GM12878 (cell line): ENCODE data around the gene RRBP1. TPM values are rescaled to one million over a fixed set of nuclear protein-coding genes. Genes with fewer than 3 reads are reported as not detected.

Experiments used
- ATAC-seq: fragments of 200-7000 bp; cut with Tn5 transposase; 3 replicates; pipeline ENCODE4 v1.9.1; 2020; ENCODE audit warnings: mild to moderate bottlenecking, moderate library complexity
- BruUV-seq: library from RNA; stranded (reverse); fragments of 400-500 nt; replicated peaks from 2 replicates; lab custom pipeline; 2021; lab: Mats Ljungman, UMichigan
- CTCF ChIA-PET: fragments of 300-600 bp; sonication (Branson Sonifier 250); formaldehyde crosslinking; extraction: SDS; loops from one replicate; lab custom pipeline; 2021; ENCODE audit warnings: inconsistent platforms; lab: Yijun Ruan, JAX
- POLR2A ChIA-PET: fragments of 350-600 bp; formaldehyde crosslinking; extraction: SDS; loops from one replicate; lab custom pipeline; 2021; ENCODE audit warnings: inconsistent platforms; lab: Charles Lee
- RAD21 ChIA-PET: fragments of 300-600 bp; sonication (Branson Sonifier 250); formaldehyde crosslinking; loops from one replicate; lab custom pipeline; 2023; ENCODE audit warnings: antibody characterized with exemption; ENCODE audit not compliant: unreplicated experiment; lab: Charles Lee
- SMC1A ChIA-PET: fragments of 300-600 bp; sonication (Branson Sonifier 250); formaldehyde crosslinking; loops from one replicate; lab custom pipeline; 2023; ENCODE audit not compliant: unreplicated experiment, uncharacterized antibody; lab: Charles Lee
- DNase-seq: peaks from one replicate; pipeline ENCODE4 v3.0.0-alpha.2; 2011; ENCODE audit warnings: low read depth, low spot score
- FAIRE-seq: peaks from 3 replicates; lab custom pipeline; 2011; peaks lifted over from hg19 to GRCh38; lab: Jason Lieb, UNC
- H2AFZ ChIP-seq: 2 replicates; pipeline ENCODE4 v1.6.0; 2011; ENCODE audit warnings: low read depth, low read length, control low read depth; ENCODE audit not compliant: control insufficient read depth
- H3K27ac ChIP-seq: 2 replicates; pipeline ENCODE4 v1.5.1; 2011; ENCODE audit warnings: control low read depth; ENCODE audit not compliant: control insufficient read depth, insufficient read depth
- H3K27me3 ChIP-seq, 2 experiments: replicated peaks in 1 of 2; 2 replicates each; pipeline versions ENCODE4 v1.6.0 to v1.6.1; 2011; ENCODE audit warnings: low read length in 1 of 2; ENCODE audit not compliant: control insufficient read depth in 2 of 2, insufficient read depth in 2 of 2
- H3K36me3 ChIP-seq, 2 experiments: 2 replicates each; pipeline ENCODE4 v1.5.1; 2011; ENCODE audit warnings: low read length in 1 of 2; ENCODE audit not compliant: control insufficient read depth in 2 of 2, insufficient read depth in 2 of 2
- H3K4me1 ChIP-seq: 2 replicates; pipeline ENCODE4 v1.6.1; 2011; ENCODE audit warnings: mild to moderate bottlenecking, low read length, moderate library complexity, mixed read lengths; ENCODE audit not compliant: control insufficient read depth, insufficient read depth
- H3K4me2 ChIP-seq: 2 replicates; pipeline ENCODE4 v1.6.0; 2011; ENCODE audit warnings: control low read depth; ENCODE audit not compliant: control insufficient read depth, insufficient read depth
- H3K4me3 ChIP-seq: fragments of 200-600 bp; sonication (generic); 2 replicates; pipeline ENCODE4 v1.5.1; 2016
- H3K79me2 ChIP-seq: 2 replicates; pipeline ENCODE4 v1.6.0; 2011; ENCODE audit warnings: low read length; ENCODE audit not compliant: control insufficient read depth, insufficient read depth
- H3K9ac ChIP-seq: 2 replicates; pipeline ENCODE4 v1.8.0; 2011; ENCODE audit warnings: low read length, control low read depth, mixed read lengths; ENCODE audit not compliant: control insufficient read depth, insufficient read depth
- H3K9me3 ChIP-seq: replicated peaks from 3 replicates; pipeline ENCODE4 v1.5.1; 2011; ENCODE audit warnings: mild to moderate bottlenecking, low read length; ENCODE audit not compliant: control insufficient read depth, insufficient read depth
- H4K20me1 ChIP-seq: 2 replicates; pipeline ENCODE4 v1.6.0; 2011; ENCODE audit not compliant: control insufficient read depth, insufficient read depth
- CREB1 ChIP-seq: IDR thresholded peaks from 2 replicates; pipeline ENCODE4 v1.6.1; 2012; ENCODE audit warnings: low read depth, mild to moderate bottlenecking, inconsistent platforms
- IKZF1 ChIP-seq: fragments of 450-650 bp; conservative IDR thresholded peaks from 2 replicates; pipeline ENCODE4 v1.6.1; 2017; ENCODE audit warnings: antibody characterized with exemption, mild to moderate bottlenecking
- IKZF2 ChIP-seq, 2 experiments: fragments of 450-650 bp; IDR thresholded peaks; 2 replicates each; pipeline ENCODE4 v1.6.1; 2017; ENCODE audit warnings: mild to moderate bottlenecking in 2 of 2, moderate library complexity in 2 of 2
- MEF2A ChIP-seq: IDR thresholded peaks from 2 replicates; pipeline ENCODE4 v1.6.1; 2011; ENCODE audit warnings: low read depth, mild to moderate bottlenecking, low read length, moderate library complexity; ENCODE audit not compliant: insufficient read depth
- MEF2B ChIP-seq: fragments of 450-650 bp; IDR thresholded peaks from 2 replicates; pipeline ENCODE4 v1.6.1; 2018; ENCODE audit warnings: mild to moderate bottlenecking, moderate library complexity; ENCODE audit not compliant: partially characterized antibody, poor library complexity, severe bottlenecking
- POU2F2 ChIP-seq: IDR thresholded peaks from 3 replicates; pipeline ENCODE4 v1.6.1; 2011; ENCODE audit warnings: low read depth, mild to moderate bottlenecking, low read length, borderline replicate concordance
- RBBP5 ChIP-seq: fragments of 200-600 bp; sonication (generic); conservative IDR thresholded peaks from 2 replicates; pipeline ENCODE4 v1.6.1; 2016
- TBL1XR1 ChIP-seq: IDR thresholded peaks from 2 replicates; pipeline ENCODE4 v1.6.1; 2012; ENCODE audit warnings: low read depth, low read length, improper control_type of control experiment
- WGBS: methylation state at CpG from one replicate; pipeline ENCODE4 v1.1.6; 2016; ENCODE audit warnings: low lambda C conversion rate; ENCODE audit not compliant: insufficient replicate concordance, insufficient coverage; ENCODE audit errors: missing lambda C conversion rate; 5-methylcytosine and 5-hydroxymethylcytosine counted together
- in situ Hi-C: fragments of 300-500 bp; cut with MboI; formaldehyde crosslinking; loops from 9 replicates; pipeline ENCODE4 v1.14.3; 2018; ENCODE audit warnings: mixed read lengths
- intact Hi-C: fragments of 100-400 bp; cut with micrococcal nuclease; formaldehyde crosslinking; loops from one replicate; pipeline ENCODE4 v1.14.2; 2022; ENCODE audit not compliant: unreplicated experiment
- polyA plus RNA-seq, 11 experiments: library from polyadenylated mRNA; depleted of rRNA in 4 of 11; unstranded in 6 of 11; stranded (reverse) in 5 of 11; fragments of >200 nt; fragmentation: Nextera tagmentation in 4 of 11; fragmentation: Illumina TruSeq in 1 of 11; extraction: Ambion mirVana in 4 of 11; extraction: Trizol in 1 of 11; gene quantifications; 1 replicate in 1 of 11; 2 replicates in 10 of 11; pipeline versions ENCODE4 v1.2.1 to v1.2.3, GENCODE V29; 2011 to 2016; ENCODE audit warnings: inconsistent platforms in 2 of 11, missing spikeins in 2 of 11, low read depth in 1 of 11
- total RNA-seq, 4 experiments: library from RNA; depleted of rRNA in 3 of 4; stranded (reverse); fragments of >200 nt in 3 of 4; fragmentation: Illumina TruSeq in 1 of 4; extraction: Trizol in 1 of 4; gene quantifications; 2 replicates each; pipeline versions ENCODE4 v1.2.1 to v1.2.3, GENCODE V29; 2013 to 2021
- TF ChIP-seq, protein P1 (sequence below): fragments of 450-650 bp; IDR thresholded peaks from 2 replicates; pipeline ENCODE4 v1.6.1; 2017; ENCODE audit warnings: antibody characterized with exemption, mild to moderate bottlenecking, moderate library complexity
- TF ChIP-seq, protein P2 (sequence below): fragments of 450-650 bp; IDR thresholded peaks from 2 replicates; pipeline ENCODE4 v1.6.1; 2017; ENCODE audit warnings: low read depth, mild to moderate bottlenecking, moderate library complexity
- TF ChIP-seq, protein P3 (sequence below): fragments of 450-650 bp; IDR thresholded peaks from 2 replicates; pipeline ENCODE4 v1.6.1; 2017; ENCODE audit warnings: mild to moderate bottlenecking, low read depth, inconsistent platforms; ENCODE audit not compliant: poor library complexity, severe bottlenecking
- TF ChIP-seq, protein P4 (sequence below): fragments of 150-350 bp; IDR thresholded peaks from 2 replicates; pipeline ENCODE4 v1.6.1; 2014; ENCODE audit warnings: mild to moderate bottlenecking, low read depth, low read length
- TF ChIP-seq, protein P5 (sequence below): fragments of 450-650 bp; IDR thresholded peaks from 2 replicates; pipeline ENCODE4 v1.6.1; 2016; ENCODE audit warnings: mild to moderate bottlenecking

Gene RRBP1
- total and polyA plus RNA-seq, 10 of the 15 experiments (the other 5 are each of a cell fraction or from before 2014, with no cell fraction given) = 1.2 to 57.4 (median 24.6) TPM

DNA sequence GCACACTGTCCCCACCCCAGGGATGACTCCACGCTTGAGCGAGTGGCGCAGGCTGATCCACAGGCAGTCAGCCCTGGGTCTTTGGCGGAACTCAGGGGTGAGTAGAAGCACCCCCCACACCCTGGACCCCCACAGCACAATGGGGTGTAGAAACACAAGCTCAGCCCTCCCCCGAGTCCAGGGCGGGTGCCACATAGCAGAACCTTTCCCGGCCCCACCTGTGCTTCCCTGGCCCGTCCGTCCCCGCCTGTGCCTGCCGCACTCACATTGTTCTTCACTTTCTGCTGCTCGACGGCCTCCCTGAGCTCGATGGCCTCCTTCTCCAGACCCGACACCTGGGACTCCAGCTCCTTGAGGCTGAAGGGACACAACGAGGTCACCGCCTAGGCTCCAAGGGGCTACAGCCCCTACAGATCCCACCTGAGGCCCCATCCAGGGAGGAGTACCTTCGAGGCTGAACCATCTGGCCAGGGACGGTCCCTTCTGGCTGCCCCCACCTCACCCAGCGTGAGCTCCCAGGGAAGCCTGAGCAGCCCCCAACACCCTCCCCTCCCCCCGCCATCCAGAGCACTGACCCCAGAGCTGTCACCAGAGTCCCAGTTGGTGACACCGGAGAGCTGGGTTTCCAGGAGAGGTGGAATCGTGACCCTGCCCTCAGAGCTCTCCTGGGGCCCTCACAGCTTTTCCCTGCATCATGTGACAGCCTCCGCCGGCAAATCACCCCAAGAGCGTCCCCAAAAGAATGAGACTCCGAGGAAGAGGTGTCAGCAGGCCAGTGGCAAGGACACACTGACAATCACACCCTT lies 56.6 kb downstream of the RRBP1 start:
- intact Hi-C loops = no loop called here
- in situ Hi-C loops = no loop called here
- SMC1A ChIA-PET = no interaction called here
- Histone ChIP-seq H3K36me3 (peaks cover 14 to 18% of the 10 kb centered on the region in 2 experiments), H4K20me1 (no peaks in the 10 kb centered on the region), H3K4me3 (no peak overlapping the region), H3K79me2 (no peaks in the 10 kb centered on the region), H3K9me3 (no peaks in the 10 kb centered on the region), H3K27me3 (no peaks in the 10 kb centered on the region), H3K27ac (no peak overlapping the region), H3K4me1 (no peaks in the 10 kb centered on the region), H3K9ac (no peak overlapping the region), H2AFZ (no peak overlapping the region), H3K4me2 (no peak overlapping the region)
- DNase-seq (no peak), ATAC-seq (no peak), FAIRE-seq (no peak)
- CTCF ChIA-PET = no interaction called here
- no TSS peak for BruUV-seq
- RAD21 ChIA-PET = no interaction called here
- POLR2A ChIA-PET = no interaction called here
- 97% methylated on average over 27 of the region's 27 CpGs for WGBS
- TF ChIP-seq, protein P1, sequence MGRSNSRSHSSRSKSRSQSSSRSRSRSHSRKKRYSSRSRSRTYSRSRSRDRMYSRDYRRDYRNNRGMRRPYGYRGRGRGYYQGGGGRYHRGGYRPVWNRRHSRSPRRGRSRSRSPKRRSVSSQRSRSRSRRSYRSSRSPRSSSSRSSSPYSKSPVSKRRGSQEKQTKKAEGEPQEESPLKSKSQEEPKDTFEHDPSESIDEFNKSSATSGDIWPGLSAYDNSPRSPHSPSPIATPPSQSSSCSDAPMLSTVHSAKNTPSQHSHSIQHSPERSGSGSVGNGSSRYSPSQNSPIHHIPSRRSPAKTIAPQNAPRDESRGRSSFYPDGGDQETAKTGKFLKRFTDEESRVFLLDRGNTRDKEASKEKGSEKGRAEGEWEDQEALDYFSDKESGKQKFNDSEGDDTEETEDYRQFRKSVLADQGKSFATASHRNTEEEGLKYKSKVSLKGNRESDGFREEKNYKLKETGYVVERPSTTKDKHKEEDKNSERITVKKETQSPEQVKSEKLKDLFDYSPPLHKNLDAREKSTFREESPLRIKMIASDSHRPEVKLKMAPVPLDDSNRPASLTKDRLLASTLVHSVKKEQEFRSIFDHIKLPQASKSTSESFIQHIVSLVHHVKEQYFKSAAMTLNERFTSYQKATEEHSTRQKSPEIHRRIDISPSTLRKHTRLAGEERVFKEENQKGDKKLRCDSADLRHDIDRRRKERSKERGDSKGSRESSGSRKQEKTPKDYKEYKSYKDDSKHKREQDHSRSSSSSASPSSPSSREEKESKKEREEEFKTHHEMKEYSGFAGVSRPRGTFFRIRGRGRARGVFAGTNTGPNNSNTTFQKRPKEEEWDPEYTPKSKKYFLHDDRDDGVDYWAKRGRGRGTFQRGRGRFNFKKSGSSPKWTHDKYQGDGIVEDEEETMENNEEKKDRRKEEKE = no peak
- TF ChIP-seq IKZF2 (IDR thresholded peaks at IDR 0.05) (no peak), TBL1XR1 (no peak), MEF2A (no peak), POU2F2 (no peak), MEF2B (no peak), RBBP5 (no peak), IKZF1 (no peak), CREB1 (no peak)
- TF ChIP-seq, protein P2, sequence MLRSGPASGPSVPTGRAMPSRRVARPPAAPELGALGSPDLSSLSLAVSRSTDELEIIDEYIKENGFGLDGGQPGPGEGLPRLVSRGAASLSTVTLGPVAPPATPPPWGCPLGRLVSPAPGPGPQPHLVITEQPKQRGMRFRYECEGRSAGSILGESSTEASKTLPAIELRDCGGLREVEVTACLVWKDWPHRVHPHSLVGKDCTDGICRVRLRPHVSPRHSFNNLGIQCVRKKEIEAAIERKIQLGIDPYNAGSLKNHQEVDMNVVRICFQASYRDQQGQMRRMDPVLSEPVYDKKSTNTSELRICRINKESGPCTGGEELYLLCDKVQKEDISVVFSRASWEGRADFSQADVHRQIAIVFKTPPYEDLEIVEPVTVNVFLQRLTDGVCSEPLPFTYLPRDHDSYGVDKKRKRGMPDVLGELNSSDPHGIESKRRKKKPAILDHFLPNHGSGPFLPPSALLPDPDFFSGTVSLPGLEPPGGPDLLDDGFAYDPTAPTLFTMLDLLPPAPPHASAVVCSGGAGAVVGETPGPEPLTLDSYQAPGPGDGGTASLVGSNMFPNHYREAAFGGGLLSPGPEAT = no peak
- TF ChIP-seq, protein P3, sequence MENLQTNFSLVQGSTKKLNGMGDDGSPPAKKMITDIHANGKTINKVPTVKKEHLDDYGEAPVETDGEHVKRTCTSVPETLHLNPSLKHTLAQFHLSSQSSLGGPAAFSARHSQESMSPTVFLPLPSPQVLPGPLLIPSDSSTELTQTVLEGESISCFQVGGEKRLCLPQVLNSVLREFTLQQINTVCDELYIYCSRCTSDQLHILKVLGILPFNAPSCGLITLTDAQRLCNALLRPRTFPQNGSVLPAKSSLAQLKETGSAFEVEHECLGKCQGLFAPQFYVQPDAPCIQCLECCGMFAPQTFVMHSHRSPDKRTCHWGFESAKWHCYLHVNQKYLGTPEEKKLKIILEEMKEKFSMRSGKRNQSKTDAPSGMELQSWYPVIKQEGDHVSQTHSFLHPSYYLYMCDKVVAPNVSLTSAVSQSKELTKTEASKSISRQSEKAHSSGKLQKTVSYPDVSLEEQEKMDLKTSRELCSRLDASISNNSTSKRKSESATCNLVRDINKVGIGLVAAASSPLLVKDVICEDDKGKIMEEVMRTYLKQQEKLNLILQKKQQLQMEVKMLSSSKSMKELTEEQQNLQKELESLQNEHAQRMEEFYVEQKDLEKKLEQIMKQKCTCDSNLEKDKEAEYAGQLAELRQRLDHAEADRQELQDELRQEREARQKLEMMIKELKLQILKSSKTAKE = no peak
- TF ChIP-seq, protein P4, sequence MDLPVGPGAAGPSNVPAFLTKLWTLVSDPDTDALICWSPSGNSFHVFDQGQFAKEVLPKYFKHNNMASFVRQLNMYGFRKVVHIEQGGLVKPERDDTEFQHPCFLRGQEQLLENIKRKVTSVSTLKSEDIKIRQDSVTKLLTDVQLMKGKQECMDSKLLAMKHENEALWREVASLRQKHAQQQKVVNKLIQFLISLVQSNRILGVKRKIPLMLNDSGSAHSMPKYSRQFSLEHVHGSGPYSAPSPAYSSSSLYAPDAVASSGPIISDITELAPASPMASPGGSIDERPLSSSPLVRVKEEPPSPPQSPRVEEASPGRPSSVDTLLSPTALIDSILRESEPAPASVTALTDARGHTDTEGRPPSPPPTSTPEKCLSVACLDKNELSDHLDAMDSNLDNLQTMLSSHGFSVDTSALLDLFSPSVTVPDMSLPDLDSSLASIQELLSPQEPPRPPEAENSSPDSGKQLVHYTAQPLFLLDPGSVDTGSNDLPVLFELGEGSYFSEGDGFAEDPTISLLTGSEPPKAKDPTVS = no peak
- TF ChIP-seq, protein P5, sequence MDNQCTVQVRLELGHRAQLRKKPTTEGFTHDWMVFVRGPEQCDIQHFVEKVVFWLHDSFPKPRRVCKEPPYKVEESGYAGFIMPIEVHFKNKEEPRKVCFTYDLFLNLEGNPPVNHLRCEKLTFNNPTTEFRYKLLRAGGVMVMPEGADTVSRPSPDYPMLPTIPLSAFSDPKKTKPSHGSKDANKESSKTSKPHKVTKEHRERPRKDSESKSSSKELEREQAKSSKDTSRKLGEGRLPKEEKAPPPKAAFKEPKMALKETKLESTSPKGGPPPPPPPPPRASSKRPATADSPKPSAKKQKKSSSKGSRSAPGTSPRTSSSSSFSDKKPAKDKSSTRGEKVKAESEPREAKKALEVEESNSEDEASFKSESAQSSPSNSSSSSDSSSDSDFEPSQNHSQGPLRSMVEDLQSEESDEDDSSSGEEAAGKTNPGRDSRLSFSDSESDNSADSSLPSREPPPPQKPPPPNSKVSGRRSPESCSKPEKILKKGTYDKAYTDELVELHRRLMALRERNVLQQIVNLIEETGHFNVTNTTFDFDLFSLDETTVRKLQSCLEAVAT = no peak
